ENCODE results near the gene TECTA.

DNA sequence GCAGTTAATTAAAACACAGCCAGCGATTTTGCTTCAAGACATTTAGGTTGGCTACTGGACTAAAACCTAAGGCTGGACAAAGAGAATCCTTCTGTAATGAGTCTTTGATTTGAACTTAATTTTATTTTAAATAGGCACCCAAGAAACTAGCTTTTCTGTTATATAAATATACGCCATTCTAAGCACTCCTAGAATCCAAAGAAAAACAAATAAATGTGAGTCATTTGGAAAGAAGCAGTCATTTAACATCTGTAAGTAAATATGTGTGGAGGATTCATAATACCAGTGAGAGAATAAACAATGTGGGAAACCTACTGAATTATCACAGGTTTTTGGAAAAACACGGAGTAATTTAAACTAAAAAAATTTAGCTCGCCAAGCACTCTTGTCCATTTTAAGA is 1.2 kb upstream of the TECTA start:
- no peak for TF ChIP-seq EZH2 (IDR thresholded peaks at IDR 0.05; ENCODE audit: borderline replicate concordance, low read depth, low read length, severe bottlenecking)
- no peak for TF ChIP-seq CTCF (IDR thresholded peaks at IDR 0.05; ENCODE audit: borderline replicate concordance, extremely low read depth, low read length, poor library complexity, severe bottlenecking)
